Spleen (tissue), 11 donors: ENCODE results near the gene TRIOBP. TPM values are rescaled to one million over a fixed set of nuclear protein-coding genes. Genes with fewer than 3 reads are reported as not detected.

Experiments
- DNase-seq: peaks from one replicate; pipeline ENCODE4 v3.0.0-alpha.2; 2020
- H3K27ac ChIP-seq, 8 donors: fragments of 200-600 bp; sonication (generic) in 7 of 8; 1 replicate in 4 of 8; 2 replicates in 4 of 8; pipeline versions ENCODE4 v1.5.0 to v1.8.0; 2016 to 2021; ENCODE audit warnings: inconsistent platforms in 4 of 8, mild to moderate bottlenecking in 4 of 8, moderate library complexity in 1 of 8
- H3K27me3 ChIP-seq, 7 donors: fragments of 200-600 bp; sonication (generic) in 6 of 7; replicated peaks in 1 of 7; 1 replicate in 4 of 7; 2 replicates in 3 of 7; pipeline versions ENCODE4 v1.5.0 to v1.8.0; 2016 to 2021; ENCODE audit warnings: inconsistent platforms in 3 of 7, mild to moderate bottlenecking in 1 of 7
- H3K36me3 ChIP-seq, 6 donors: fragments of 200-600 bp; sonication (generic) in 5 of 6; 1 replicate in 4 of 6; 2 replicates in 2 of 6; pipeline versions ENCODE4 v1.5.0 to v1.8.0; 2016 to 2021; ENCODE audit warnings: inconsistent platforms in 2 of 6
- H3K4me1 ChIP-seq, 6 donors: fragments of 200-600 bp; sonication (generic) in 5 of 6; 1 replicate in 3 of 6; 2 replicates in 3 of 6; pipeline versions ENCODE4 v1.5.0 to v1.8.0; 2016 to 2021; ENCODE audit warnings: inconsistent platforms in 3 of 6
- H3K4me3 ChIP-seq, 8 donors: fragments of 200-600 bp; sonication (generic) in 7 of 8; 1 replicate in 4 of 8; 2 replicates in 4 of 8; pipeline versions ENCODE4 v1.5.0 to v1.8.0; 2016 to 2021; ENCODE audit warnings: inconsistent platforms in 4 of 8, mild to moderate bottlenecking in 4 of 8, moderate library complexity in 2 of 8
- H3K9me3 ChIP-seq, 8 donors: fragments of 200-600 bp; sonication (generic) in 7 of 8; 1 replicate in 4 of 8; 2 replicates in 4 of 8; pipeline versions ENCODE4 v1.5.0 to v1.8.0; 2016 to 2021; ENCODE audit warnings: inconsistent platforms in 4 of 8
- POLR2A ChIP-seq, 3 donors: fragments of 450-650 bp; IDR thresholded peaks; one replicate each; pipeline ENCODE4 v1.5.1; 2017; ENCODE audit warnings: antibody characterized with exemption in 3 of 3, mild to moderate bottlenecking in 1 of 3
- POLR2AphosphoS5 ChIP-seq, 3 donors: sonication (generic); formaldehyde crosslinking; IDR thresholded peaks; one replicate each; pipeline ENCODE4 v1.5.1; 2017; ENCODE audit warnings: antibody characterized with exemption in 3 of 3
- WGBS, 5 donors: extraction: QIAGEN DNeasy Blood & Tissue Kit in 3 of 5; methylation state at CpG; one replicate each; pipeline versions ENCODE4 v1.1.5 to v1.1.7; 2013 to 2018; 5-methylcytosine and 5-hydroxymethylcytosine counted together
- intact Hi-C: fragments of 100-400 bp; cut with DNase I; formaldehyde crosslinking; loops from one replicate; pipeline ENCODE4 v1.15.0; 2023; ENCODE audit warnings: low total_unique reads
- polyA plus RNA-seq, 3 donors: library from polyadenylated mRNA; stranded (reverse); fragments of 200-250 nt; gene quantifications; one replicate each; pipeline ENCODE4 v1.2.1, GENCODE V29; 2013
- total RNA-seq, 7 donors: library from RNA; depleted of rRNA in 3 of 7; stranded (reverse); fragments of >200 nt in 3 of 7; fragmentation: NEBNext Ultra II Directional in 4 of 7; extraction: Animal tissue kit (Norgen Biotek cat#: 25700) in 4 of 7; gene quantifications; one replicate each; pipeline versions ENCODE4 v1.1.0 to v1.2.1, GENCODE V29; 2016 to 2021
- TF ChIP-seq, protein P1 (sequence below), 11 experiments: fragments of 200-600 bp in 7 of 11; fragments of 450-650 bp in 4 of 11; sonication (generic) in 4 of 11; IDR thresholded peaks in 8 of 11; conservative IDR thresholded peaks in 3 of 11; 1 replicate in 7 of 11; 2 replicates in 4 of 11; pipeline versions ENCODE4 v1.4.0 to v1.8.0; 2016 to 2021; ENCODE audit warnings: antibody characterized with exemption in 11 of 11, inconsistent platforms in 4 of 11, mild to moderate bottlenecking in 1 of 11
- donor health status: healthy with polysubstance abuse.
- donor health status: DM: no; HTN: no; CAD: no; lungs with moderate emphysema.
- donor health status: DM: no; HTN: no; CAD: no.
- donor health status: Bipolar disorder and iron deficiency.
- donor health status: healthy.
- donor health status: DM: no; HTN: no; CAD: no.
- donor health status: DM: yes; HTN: yes; CAD: no.

TRIOBP gene
- total and polyA plus RNA-seq, 10 donors = 24.6 to 151 (median 103) TPM

DNA sequence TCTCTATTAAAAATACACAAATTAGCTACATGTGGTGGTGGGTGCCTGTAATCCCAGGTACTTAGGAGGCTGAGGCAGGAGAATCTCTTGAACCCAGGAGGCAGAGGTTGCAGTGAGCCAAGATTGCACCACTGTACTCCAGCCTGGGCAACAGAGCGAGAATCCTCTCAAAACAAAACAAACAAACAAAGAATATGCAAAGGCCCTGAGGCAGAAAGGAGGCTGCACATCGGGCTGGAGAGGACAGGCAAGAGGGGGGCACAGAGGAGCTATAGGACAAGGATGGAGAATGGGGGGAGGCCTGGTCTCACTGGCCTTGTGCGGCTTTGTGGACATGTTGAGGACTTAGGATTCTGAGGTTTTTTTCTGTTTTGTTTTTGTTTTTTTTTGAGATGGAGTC, 8.4 kb downstream of the TRIOBP start:
- TF ChIP-seq POLR2AphosphoS5 (IDR thresholded peaks at IDR 0.05) = no peak
- TF ChIP-seq POLR2A (IDR thresholded peaks at IDR 0.05) = no peak
- TF ChIP-seq, protein P1, sequence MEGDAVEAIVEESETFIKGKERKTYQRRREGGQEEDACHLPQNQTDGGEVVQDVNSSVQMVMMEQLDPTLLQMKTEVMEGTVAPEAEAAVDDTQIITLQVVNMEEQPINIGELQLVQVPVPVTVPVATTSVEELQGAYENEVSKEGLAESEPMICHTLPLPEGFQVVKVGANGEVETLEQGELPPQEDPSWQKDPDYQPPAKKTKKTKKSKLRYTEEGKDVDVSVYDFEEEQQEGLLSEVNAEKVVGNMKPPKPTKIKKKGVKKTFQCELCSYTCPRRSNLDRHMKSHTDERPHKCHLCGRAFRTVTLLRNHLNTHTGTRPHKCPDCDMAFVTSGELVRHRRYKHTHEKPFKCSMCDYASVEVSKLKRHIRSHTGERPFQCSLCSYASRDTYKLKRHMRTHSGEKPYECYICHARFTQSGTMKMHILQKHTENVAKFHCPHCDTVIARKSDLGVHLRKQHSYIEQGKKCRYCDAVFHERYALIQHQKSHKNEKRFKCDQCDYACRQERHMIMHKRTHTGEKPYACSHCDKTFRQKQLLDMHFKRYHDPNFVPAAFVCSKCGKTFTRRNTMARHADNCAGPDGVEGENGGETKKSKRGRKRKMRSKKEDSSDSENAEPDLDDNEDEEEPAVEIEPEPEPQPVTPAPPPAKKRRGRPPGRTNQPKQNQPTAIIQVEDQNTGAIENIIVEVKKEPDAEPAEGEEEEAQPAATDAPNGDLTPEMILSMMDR (IDR thresholded peaks at IDR 0.05 in 8 of 11, conservative IDR thresholded peaks at IDR 0.05 in 3 of 11) = no peak
- Histone ChIP-seq H3K27me3 (no peaks in the 10 kb centered on the region), H3K27ac (no peak overlapping the region), H3K36me3 (peaks cover 0 to 8% (median 0%) of the 10 kb centered on the region in 6 donors), H3K4me3 (no peak overlapping the region), H3K9me3 (no peaks in the 10 kb centered on the region), H3K4me1 (peaks cover 0 to 31% (median 16%) of the 10 kb centered on the region in 6 donors)
- no peak for DNase-seq
- intact Hi-C loops = no loop called here
- 88 to 100% (median 90%) methylated on average over 3 of the region's 3 CpGs for WGBS, 5 donors

DNA sequence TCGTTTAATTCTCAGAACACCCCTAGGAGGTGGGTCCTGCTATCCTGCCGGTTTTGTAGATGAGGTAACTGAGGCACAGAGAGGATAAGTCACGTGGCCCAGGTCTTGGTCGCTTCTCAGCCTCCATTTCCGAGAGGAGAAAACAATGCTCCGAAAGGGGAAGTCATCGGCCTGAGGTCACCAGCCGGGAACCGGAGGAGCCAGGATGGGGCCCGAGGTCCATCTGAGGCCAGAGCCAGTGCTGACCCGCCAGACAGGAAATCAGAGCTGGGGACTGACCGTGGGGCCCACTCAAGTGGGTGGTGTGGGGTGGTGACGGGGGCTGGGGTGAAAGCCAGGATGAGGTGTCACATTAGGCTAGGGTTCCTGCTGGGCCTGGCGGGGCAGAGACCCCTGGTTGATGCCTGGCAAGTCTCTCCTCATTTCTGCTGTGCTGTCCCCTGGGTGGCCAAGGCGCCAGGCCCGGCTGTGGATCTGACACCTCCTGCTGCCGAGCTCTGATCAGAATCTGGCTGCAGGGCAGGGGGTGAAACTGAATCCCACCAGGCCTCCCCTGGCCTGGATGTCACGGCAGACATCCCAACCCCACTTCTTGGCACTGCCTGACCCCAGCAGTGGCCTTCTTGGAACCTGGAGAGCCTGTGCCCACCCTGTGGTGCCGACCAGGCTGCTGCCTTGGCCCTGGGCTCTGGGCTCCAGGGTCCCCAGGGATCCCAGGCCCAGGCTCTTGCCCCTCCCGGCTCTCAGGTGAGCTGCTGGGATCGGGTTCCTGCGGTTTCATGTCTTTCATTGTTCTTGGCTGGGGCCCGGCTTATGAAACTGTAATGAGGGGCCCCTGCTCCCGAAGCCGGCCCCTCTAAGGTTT, 12.0 kb downstream of the TRIOBP start:
- H3K9me3 ChIP-seq = no peaks in the 10 kb centered on the region
- H3K36me3 ChIP-seq = peaks cover 0 to 9% (median 0%) of the 10 kb centered on the region in 6 donors
- peak in 2 of 3 donors; percentile 45 to 64 for TF ChIP-seq POLR2AphosphoS5 (IDR thresholded peaks at IDR 0.05)
- no peak for TF ChIP-seq POLR2A (IDR thresholded peaks at IDR 0.05)
- DNase-seq = peak; percentile 80
- peak overlapping the region in 2 of 8 donors; percentile 38 to 50 for H3K27ac ChIP-seq
- intact Hi-C loops = no loop called here
- no peaks in the 10 kb centered on the region for H3K27me3 ChIP-seq
- peaks cover 0 to 22% (median 11%) of the 10 kb centered on the region in 6 donors for H3K4me1 ChIP-seq
- H3K4me3 ChIP-seq = no peak overlapping the region
- 62 to 69% (median 63%) methylated on average over 18 to 25 of the region's 25 CpGs for WGBS, 5 donors

DNA sequence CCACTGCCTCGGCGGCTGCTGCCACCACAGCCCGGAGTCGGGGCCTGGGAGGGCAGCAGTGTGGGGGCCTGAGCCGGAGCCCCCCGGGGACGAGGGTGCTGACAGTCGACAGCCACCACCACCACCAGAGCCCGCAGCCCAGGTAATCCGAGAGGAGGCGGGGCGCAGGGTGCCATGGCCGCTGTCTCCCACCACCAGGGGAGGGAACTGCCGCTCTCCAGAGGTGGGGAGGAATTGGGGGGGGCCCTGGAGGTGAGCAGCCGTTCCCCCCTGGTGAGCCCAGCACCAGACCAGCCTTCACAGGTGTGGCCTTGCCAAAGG, 12.6 kb downstream of the TRIOBP start:
- no peaks in the 10 kb centered on the region for H3K9me3 ChIP-seq
- peaks cover 0 to 8% (median 0%) of the 10 kb centered on the region in 6 donors for H3K36me3 ChIP-seq
- no peak overlapping the region for H3K27ac ChIP-seq
- TF ChIP-seq POLR2A (IDR thresholded peaks at IDR 0.05) (no peak), POLR2AphosphoS5 (IDR thresholded peaks at IDR 0.05) (no peak)
- TF ChIP-seq, protein P1 (IDR thresholded peaks at IDR 0.05 in 8 of 11, conservative IDR thresholded peaks at IDR 0.05 in 3 of 11) = no peak
- no peak overlapping the region for H3K4me3 ChIP-seq
- H3K27me3 ChIP-seq = no peaks in the 10 kb centered on the region
- DNase-seq = no peak
- WGBS, 5 donors = 95 to 98% (median 97%) methylated on average over 13 to 15 of the region's 15 CpGs
- peaks cover 0 to 21% (median 11%) of the 10 kb centered on the region in 6 donors for H3K4me1 ChIP-seq
- intact Hi-C loops = no loop called here

DNA sequence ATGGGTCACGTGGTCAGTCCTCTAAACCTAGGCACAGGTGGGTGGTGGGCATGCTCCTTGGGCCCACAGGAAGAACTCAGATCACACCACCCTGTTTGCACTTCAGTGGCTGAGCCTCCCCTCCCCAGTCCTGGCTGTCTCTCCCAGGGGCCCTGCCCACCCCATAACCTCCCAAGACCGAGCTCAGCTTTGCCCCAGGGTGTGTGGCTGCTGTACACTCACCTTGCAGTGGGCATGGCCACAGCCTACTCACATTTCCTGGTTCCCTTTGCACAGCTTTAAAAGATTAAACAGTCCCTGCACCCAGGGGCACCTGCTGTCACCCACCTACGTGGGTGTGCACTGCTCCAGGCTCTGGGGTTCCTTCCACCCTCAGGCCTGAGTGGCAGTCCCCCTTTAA, 13.8 kb downstream of the TRIOBP start:
- no peaks in the 10 kb centered on the region for H3K27me3 ChIP-seq
- TF ChIP-seq POLR2A (IDR thresholded peaks at IDR 0.05) = no peak
- TF ChIP-seq, protein P1 (IDR thresholded peaks at IDR 0.05 in 8 of 11, conservative IDR thresholded peaks at IDR 0.05 in 3 of 11) = no peak
- TF ChIP-seq POLR2AphosphoS5 (IDR thresholded peaks at IDR 0.05) = no peak
- no peak for DNase-seq
- no peak overlapping the region for H3K4me3 ChIP-seq
- no peak overlapping the region for H3K27ac ChIP-seq
- H3K36me3 ChIP-seq = peaks cover 0 to 11% (median 0%) of the 10 kb centered on the region in 6 donors
- H3K4me1 ChIP-seq = peaks cover 0 to 16% (median 10%) of the 10 kb centered on the region in 6 donors
- intact Hi-C loops = no loop called here
- no peaks in the 10 kb centered on the region for H3K9me3 ChIP-seq
- 83 to 96% (median 88%) methylated on average over 1 to 3 of the region's 3 CpGs for WGBS, 5 donors
